Activated T-cell treated with anti-CD3 and anti-CD28 coated beads for 24 hours (primary cell): ENCODE data around the gene CFAP69.

Experiments used
- DNase-seq: peaks from one replicate; pipeline ENCODE4 v3.0.0-alpha.2; 2020; ENCODE audit warnings: low read depth

CFAP69 gene

GRCh38 chr7:90244909-90245851 lies at the start of gene CFAP69:
Gene CFAP69 (plus strand): TSS chr7:90245174. CDS start chr7:90245425, 251 bp downstream.
- DNase-seq = peak; percentile 84

- no peak for DNase-seq
Measured at GRCh38 chr7:90201500-90202195, 43.3 kb upstream of the CFAP69 start.

GRCh38 chr7:90207956-90208355 lies 37.0 kb upstream of the CFAP69 start:
- no peak for DNase-seq

GRCh38 chr7:90209776-90210175 lies 35.2 kb upstream of the CFAP69 start:
- no peak for DNase-seq

GRCh38 chr7:90210475-90210874 lies 34.5 kb upstream of the CFAP69 start:
- no peak for DNase-seq

GRCh38 chr7:90210981-90211380 lies 34.0 kb upstream of the CFAP69 start:
- DNase-seq = no peak

- peak; percentile 13 for DNase-seq
Measured at GRCh38 chr7:90211391-90212148, 33.4 kb upstream of the CFAP69 start, which contains the start of gene STEAP2. Gene STEAP2 (plus strand): TSS chr7:90211740. CDS start chr7:90225083, 13,343 bp downstream.

- DNase-seq = no peak
Measured at GRCh38 chr7:90212149-90212495, 32.9 kb upstream of the CFAP69 start.

- DNase-seq = no peak
Measured at GRCh38 chr7:90213521-90213920, 31.5 kb upstream of the CFAP69 start.

GRCh38 chr7:90216080-90216674 lies 28.8 kb upstream of the CFAP69 start:
- no peak for DNase-seq

- no peak for DNase-seq
Measured at GRCh38 chr7:90216771-90217170, 28.2 kb upstream of the CFAP69 start.

GRCh38 chr7:90222390-90222789 lies 22.6 kb upstream of the CFAP69 start:
- DNase-seq = no peak

- no peak for DNase-seq
Measured at GRCh38 chr7:90222811-90223725, 21.9 kb upstream of the CFAP69 start.

- no peak for DNase-seq
Measured at GRCh38 chr7:90224195-90224594, 20.8 kb upstream of the CFAP69 start.

- DNase-seq = no peak
Measured at GRCh38 chr7:90225181-90225580, 19.8 kb upstream of the CFAP69 start.

GRCh38 chr7:90225601-90226000 lies 19.4 kb upstream of the CFAP69 start:
- no peak for DNase-seq

GRCh38 chr7:90227259-90227658 lies 17.7 kb upstream of the CFAP69 start:
- no peak for DNase-seq

- no peak for DNase-seq
Measured at GRCh38 chr7:90229682-90230081, 15.3 kb upstream of the CFAP69 start.

GRCh38 chr7:90230834-90231233 lies 14.1 kb upstream of the CFAP69 start:
- no peak for DNase-seq

- DNase-seq = no peak
Measured at GRCh38 chr7:90231304-90231703, 13.7 kb upstream of the CFAP69 start.

GRCh38 chr7:90232430-90232829 lies 12.5 kb upstream of the CFAP69 start:
- no peak for DNase-seq
